HG03432 (cell line): ENCODE measurements around the gene SGCD.
A peak's percentile ranks its signal among the peaks of the same experiment; 100 is the strongest.

ENCODE experiments used
- ATAC-seq: cut with Tn5 transposase; IDR thresholded peaks from one replicate; pipeline ENCODE4 v1.9.1; 2021; ENCODE audit warnings: mild to moderate bottlenecking, moderate library complexity; ENCODE audit not compliant: unreplicated experiment

The SGCD gene

GRCh38 chr5:156326718-156327259 lies at the start of gene SGCD:
TSS of gene SGCD (plus strand) at chr5:156327164.
- ATAC-seq = no peak

DNA sequence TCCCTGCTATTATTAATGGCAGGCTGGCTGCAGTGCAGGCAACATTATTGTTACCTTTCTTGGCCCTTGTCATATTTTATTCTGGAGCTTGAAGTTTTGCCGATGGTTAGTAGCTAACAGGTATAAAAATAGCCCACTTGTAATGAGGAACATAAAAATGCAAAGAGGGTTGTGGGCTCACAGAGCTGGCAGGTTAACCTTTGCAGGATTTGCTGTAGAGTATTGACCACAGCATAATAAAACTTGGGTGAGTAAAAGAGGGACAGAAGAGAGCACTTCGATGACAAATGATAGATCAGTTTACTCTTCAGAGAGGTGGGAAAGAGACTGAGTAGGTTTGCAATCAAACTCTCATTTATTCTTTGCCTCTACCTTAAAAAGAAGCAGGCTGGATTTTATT lies 49.7 kb upstream of the SGCD start:
- no peak for ATAC-seq

DNA sequence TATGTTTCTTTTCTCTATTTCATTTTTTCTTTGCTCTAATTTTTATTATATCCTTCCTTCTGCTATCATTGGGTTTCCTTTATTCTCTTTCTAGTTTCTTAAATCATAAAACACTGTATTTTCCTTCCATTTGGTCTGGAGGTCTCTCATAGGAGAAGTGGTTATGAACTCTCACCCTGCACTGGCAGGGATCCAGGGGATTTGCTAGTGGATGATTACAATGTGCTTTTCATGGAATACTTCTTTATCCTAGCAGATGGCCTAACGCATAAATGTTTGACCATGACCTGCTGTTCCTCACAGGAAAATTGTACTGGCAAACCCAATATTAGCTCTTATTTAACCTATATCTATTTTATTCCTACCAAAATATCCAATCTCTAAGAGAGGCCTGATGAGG lies 31.5 kb upstream of the SGCD start:
- no peak for ATAC-seq

DNA sequence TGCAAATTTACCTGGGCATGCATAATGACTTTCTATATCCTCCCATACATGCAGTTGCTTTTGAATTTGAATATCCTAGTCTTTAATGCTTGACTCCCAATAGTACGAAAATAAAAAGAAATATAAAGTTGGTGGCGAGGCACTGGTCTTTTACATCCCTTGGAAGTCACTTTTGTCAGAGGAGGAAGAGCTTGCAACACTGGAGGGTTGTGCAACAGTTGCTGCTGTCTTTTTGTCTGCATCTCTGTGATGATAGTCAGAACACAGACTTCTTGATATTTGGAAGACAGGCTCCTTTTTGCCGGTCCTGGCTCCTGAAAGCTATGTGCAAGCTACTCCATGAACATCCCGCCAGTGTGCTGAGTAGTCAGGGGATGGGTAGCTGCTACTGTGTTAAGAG lies 16.8 kb upstream of the SGCD start:
- no peak for ATAC-seq

GRCh38 chr5:156312897-156313694 lies 13.9 kb upstream of the SGCD start:
- no peak for ATAC-seq

DNA sequence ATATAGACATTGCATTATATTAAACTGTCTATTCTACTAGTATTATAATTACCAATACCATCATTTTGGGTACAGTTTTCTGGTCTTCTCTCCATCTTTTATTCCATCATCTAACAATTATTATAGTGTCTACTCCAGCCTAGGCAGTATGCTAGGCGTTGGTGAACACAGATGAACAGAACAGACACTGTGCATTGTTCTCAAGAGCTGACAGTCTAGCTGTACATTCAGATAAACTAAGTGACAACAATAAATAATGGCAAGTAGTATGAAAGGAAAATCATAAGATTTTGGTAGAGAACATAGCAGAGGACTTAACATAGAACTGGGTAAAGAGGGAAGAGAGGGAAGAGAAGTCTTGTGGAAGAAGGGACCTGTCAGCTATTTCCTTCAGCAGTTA lies 12.5 kb upstream of the SGCD start:
- no peak for ATAC-seq

DNA sequence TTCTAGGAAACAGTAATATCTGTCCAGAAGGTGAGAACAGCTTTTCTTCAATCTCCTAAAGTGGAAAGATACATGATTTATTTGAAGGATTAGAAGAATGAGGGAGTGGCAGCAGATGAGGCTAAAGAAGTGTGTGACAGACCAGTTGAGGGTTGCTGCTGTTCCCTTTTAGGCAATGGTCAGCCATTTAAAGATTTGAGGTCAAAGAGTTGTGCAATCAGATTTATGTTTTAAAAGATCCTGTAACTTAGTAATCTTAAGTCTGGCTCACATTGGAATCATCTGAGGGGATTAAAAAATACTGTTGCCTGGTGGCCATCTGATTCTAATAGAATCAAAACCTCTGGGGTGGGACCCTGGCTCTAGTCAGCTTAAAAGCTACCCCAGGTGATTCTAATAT lies 4.3 kb upstream of the SGCD start:
- ATAC-seq = no peak

DNA sequence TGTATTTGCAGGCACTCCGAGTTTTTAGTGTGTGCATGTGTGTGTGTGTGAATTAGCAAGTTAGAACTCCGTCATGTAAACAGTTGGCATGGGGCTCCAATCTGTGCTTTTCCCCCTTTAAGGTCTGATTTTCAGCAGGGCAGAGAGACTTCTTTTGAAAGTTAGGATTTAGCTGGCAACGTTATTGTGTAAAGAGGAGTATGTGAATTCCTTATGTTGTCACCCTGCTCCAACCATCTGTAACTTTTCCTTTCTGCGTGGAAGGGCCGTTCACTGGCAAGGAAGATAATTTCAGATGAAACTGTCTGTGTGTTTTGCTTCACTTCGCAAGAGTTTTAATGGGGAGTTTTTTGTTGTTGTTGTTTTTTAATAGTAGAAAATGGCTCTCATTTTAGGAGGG lies 332 bp downstream of the SGCD start:
- no peak for ATAC-seq

GRCh38 chr5:156328161-156328560 lies 1.2 kb downstream of the SGCD start:
- ATAC-seq = no peak

GRCh38 chr5:156328766-156329165 lies 1.8 kb downstream of the SGCD start:
- ATAC-seq = no peak

- no peak for ATAC-seq
Observed at GRCh38 chr5:156329171-156329611, 2.2 kb downstream of the SGCD start.

DNA sequence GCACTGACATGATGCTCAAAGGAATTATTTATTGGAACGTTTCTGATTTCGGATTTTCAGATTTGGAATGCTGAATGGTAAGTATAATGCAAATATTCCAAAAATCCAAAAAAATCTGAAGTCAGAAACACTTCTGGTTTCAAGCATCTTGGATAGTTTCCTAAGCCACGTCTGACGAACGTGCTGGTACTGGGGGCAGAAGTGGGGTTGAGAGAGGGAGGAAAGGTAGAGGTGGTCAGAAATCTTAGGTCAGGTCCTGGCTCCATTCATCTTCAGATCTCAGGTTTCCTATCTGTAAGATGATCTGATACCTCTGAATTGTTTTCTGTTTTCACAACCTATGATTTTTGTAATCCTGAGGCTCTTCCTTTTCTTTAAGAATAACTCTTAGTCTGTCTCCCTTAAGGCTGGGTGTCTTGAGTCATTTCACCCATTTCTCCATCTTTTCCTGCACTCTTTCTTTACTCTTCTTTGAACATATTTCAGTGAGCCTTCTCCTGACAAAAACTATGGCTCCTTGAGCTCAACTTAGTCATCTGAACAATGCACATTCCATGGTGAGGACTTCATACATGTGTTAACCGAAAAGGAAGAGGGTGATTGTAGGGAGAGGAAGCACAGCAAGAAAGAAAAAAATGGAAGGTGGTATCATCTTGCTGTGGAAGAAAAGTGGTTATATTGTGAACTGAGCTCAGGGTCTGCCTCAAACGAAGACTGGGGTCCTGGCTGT lies 3.3 kb downstream of the SGCD start:
- ATAC-seq = no peak

GRCh38 chr5:156331181-156331580 lies 4.2 kb downstream of the SGCD start:
- no peak for ATAC-seq

DNA sequence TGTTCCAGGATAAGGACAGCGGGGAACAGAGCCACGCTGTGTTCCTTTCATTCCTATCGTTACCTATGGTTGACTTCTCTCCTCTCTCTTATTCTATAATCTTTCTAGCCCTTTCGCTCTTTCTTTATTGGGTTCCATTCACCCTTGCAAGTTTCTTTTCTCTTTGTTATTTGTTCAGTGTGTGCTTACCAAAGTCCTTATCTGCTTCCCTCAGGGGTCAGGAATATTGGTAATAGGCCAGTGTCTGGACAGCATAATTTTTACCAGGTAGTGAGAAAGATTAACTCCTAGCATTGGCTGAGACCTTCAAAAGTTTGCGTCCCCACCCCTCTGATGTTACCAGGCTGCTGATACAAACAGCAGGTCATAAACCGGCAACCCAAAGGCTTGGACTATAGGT lies 4.9 kb downstream of the SGCD start:
- ATAC-seq = no peak

DNA sequence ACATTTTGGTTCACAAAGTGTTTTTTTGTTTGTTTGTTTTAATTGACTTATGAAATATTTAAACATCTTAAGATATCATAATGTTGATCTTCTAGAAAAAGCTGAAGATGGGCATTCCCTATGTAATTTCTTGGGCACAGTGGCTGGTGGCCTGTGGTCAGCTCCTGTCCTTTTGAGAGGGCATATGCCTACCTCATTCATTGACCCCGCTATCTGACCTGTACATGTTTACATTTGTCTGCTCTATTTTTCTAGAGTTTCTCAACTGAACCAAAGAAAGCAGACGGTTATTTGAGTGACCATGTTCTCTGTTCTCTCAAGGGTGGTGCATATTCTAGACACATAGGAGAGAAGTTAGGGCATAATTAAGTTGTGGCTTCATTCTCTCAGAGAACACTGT lies 5.3 kb downstream of the SGCD start:
- ATAC-seq = no peak

DNA sequence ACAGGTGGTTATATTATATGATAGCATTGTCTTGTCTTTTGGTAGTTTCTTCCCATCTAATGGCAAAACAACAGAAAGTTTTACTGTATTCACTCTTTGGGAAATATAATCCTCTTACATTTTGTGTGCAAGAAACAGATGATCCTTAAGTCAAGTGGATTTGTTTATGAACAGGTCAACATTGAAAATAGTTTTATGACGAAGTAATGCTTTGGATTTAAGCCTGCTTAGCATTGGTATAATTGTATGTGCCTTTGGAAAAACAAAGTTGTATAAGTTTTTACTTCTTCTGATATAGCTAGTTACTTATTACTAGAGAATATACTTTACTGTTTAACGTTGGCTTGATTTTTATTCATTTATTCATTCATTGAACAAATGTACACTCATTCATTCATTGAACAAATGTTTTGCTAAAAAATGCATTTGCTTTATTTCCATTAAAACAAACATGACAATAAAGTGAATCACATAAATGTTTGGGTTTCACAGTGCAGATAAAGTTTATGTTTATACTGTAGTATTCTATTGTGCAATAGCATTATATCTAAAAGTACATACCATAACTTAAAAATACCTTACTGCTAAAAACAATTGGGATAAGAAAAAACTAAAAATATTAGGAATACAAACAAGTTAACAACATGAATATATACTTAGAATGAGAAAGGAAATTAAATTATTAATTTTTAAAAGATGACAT lies 12.3 kb downstream of the SGCD start:
- no peak for ATAC-seq

DNA sequence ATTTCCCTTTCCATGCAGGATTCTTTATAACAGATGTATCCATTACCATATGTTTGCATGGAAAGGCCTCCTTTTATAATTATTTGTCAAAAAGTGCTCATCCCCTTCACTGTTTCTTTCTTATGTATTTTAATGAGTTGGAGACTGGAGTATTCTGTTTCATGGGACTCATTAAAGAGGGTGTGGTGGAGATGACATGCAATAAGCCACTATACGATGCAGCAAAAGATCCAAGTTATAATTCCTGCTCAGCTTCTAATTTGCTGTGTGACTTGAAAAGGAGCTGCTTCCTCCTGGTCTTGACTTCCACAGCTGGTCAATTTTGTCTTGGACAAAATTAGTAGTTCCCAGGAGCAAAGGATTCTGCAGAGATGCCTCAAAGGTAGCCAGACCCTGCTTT lies 13.9 kb downstream of the SGCD start:
- no peak for ATAC-seq

GRCh38 chr5:156350256-156350655 lies 23.3 kb downstream of the SGCD start:
- ATAC-seq = no peak

- no peak for ATAC-seq
Observed at GRCh38 chr5:156351423-156351822, 24.5 kb downstream of the SGCD start.

DNA sequence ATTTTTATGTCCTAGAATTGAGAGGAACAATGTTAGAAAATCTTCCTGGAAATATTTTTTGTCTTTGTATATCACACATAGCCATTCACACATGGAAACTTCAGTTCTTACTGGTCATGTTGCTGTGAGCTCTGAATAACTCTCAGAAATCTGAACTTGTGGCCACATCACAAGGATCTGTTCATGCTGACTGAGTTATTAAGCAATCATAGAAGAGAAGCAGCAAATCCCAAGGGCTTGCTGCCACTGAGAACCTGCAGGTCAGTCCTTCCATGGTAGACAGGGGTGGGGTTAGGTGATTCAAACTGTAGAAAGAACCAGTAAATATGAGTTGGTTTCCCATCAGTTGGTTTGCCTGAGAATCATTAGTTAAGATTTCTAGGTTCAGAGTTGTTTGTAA lies 27.6 kb downstream of the SGCD start:
- ATAC-seq = no peak

DNA sequence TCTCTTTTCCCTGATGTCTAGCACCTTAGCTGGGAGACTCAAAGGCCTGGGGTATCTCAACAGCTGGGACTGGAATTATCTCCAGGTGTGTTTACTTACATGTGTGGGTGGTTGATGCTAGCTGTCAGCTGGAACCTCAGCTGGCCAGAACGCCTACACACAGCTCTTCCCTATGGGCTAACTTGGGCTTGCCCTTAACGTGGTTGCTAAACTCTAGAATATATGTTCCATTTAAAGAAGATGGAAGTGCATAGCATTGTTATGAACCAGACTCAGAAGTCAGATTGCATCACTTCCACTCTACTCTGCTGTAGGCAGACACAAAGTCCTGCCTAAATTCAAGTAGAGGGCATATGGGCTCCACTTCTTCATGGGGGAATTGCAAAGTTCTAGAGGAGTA lies 29.3 kb downstream of the SGCD start:
- peak; percentile 36 for ATAC-seq

GRCh38 chr5:156359476-156359875 lies 32.5 kb downstream of the SGCD start:
- ATAC-seq = peak; percentile 71
